HCT116 (cell line): ENCODE results near the gene HSBP1.

Source experiments
- CTCF ChIP-seq, 3 experiments: fragments of 200-600 bp in 1 of 3; sonication (generic) in 1 of 3; IDR thresholded peaks in 2 of 3; conservative IDR thresholded peaks in 1 of 3; 2 replicates each; pipeline ENCODE4 v1.5.1; 2012 to 2017; ENCODE audit warnings: low read depth in 2 of 3, low read length in 2 of 3, antibody characterized with exemption in 1 of 3, borderline replicate concordance in 1 of 3, control low read depth in 1 of 3, mild to moderate bottlenecking in 1 of 3, mixed read lengths in 1 of 3, mixed run types in 1 of 3, moderate library complexity in 1 of 3; ENCODE audit not compliant: insufficient read depth in 1 of 3
- EZH2 ChIP-seq: fragments of 200-600 bp; sonication (generic); IDR thresholded peaks from 2 replicates; pipeline ENCODE4 v1.6.1; 2017; ENCODE audit warnings: antibody characterized with exemption, mixed run types
- EZH2phosphoT487 ChIP-seq: fragments of 200-600 bp; IDR thresholded peaks from 2 replicates; pipeline ENCODE4 v1.6.1; 2018; ENCODE audit warnings: antibody characterized with exemption, borderline replicate concordance
- POLR2AphosphoS5 ChIP-seq: IDR thresholded peaks from 2 replicates; pipeline ENCODE4 v1.6.1; 2011; ENCODE audit warnings: mild to moderate bottlenecking, low read depth, low read length, moderate library complexity
- REST ChIP-seq: IDR thresholded peaks from 2 replicates; pipeline ENCODE4 v1.6.1; 2012; ENCODE audit warnings: low read depth
- YY1 ChIP-seq: IDR thresholded peaks from 2 replicates; pipeline ENCODE4 v1.6.1; 2011; ENCODE audit warnings: low read length, low read depth, moderate library complexity, mild to moderate bottlenecking; ENCODE audit not compliant: insufficient replicate concordance; ENCODE audit errors: extremely low read depth
- ZBTB33 ChIP-seq: IDR thresholded peaks from 2 replicates; pipeline ENCODE4 v1.6.1; 2011; ENCODE audit warnings: mild to moderate bottlenecking, low read length, moderate library complexity; ENCODE audit not compliant: insufficient replicate concordance; ENCODE audit errors: extremely low read depth
- ZFX ChIP-seq: fragments of 450-650 bp; IDR thresholded peaks from 2 replicates; pipeline ENCODE4 v1.6.1; 2017
- ZNF274 ChIP-seq: fragments of 200-500 bp; sonication (Bioruptor generic); IDR thresholded peaks from 2 replicates; pipeline ENCODE4 v1.6.1; 2014; ENCODE audit warnings: mild to moderate bottlenecking, low read depth, low read length, inconsistent platforms

GRCh38 chr16:83842291-83842690, 34.5 kb downstream of the HSBP1 start:
- TF ChIP-seq CTCF (IDR thresholded peaks at IDR 0.05 in 2 of 3, conservative IDR thresholded peaks at IDR 0.05 in 1 of 3; ENCODE audit: borderline replicate concordance in 1 of 3, insufficient read depth in 1 of 3, low read depth in 2 of 3, low read length in 2 of 3) (no peak), ZBTB33 (no peak), POLR2AphosphoS5 (no peak), ZFX (no peak), EZH2 (no peak), ZNF274 (no peak), EZH2phosphoT487 (no peak), REST (no peak), YY1 (no peak)
